Coronary artery (tissue), 2 donors: ENCODE results near the gene RIF1.

ENCODE experiments used
- DNase-seq: peaks from one replicate; pipeline ENCODE4 v3.0.0-alpha.2; 2017; ENCODE audit warnings: low spot score
- H3K27ac ChIP-seq, 2 donors: fragments of 200-600 bp; sonication (generic); one replicate each; pipeline ENCODE4 v1.5.1; 2016 to 2019
- H3K4me3 ChIP-seq: fragments of 200-600 bp; sonication (generic); 2 replicates; pipeline ENCODE4 v1.5.1; 2016; ENCODE audit warnings: mild to moderate bottlenecking, moderate library complexity
- TF ChIP-seq, protein P1 (sequence below): fragments of 200-600 bp; sonication (generic); IDR thresholded peaks from one replicate; pipeline ENCODE4 v1.5.1; 2019; ENCODE audit warnings: antibody characterized with exemption

Gene RIF1

DNA sequence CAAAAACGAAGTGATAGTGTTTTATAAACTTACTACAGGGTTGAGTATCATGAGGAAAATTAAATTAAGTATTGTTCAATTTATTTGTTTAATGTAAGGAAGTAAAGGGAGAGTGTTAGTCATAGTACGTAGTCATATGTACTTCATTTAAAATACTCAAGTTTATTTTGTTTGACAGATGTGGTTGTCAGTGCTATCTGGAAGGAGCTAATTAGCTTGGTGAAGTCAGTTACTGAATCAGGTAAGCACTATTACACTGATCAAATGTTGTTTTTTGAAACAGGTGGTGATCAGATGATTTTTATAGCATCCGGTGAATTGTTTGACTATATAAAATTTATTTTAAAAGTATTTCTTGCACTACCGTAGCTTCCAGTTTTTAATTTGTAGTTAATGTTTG, 28.8 kb downstream of the RIF1 start:
- Histone ChIP-seq H3K4me3 (no peak overlapping the region), H3K27ac (no peak overlapping the region)
- TF ChIP-seq, protein P1, sequence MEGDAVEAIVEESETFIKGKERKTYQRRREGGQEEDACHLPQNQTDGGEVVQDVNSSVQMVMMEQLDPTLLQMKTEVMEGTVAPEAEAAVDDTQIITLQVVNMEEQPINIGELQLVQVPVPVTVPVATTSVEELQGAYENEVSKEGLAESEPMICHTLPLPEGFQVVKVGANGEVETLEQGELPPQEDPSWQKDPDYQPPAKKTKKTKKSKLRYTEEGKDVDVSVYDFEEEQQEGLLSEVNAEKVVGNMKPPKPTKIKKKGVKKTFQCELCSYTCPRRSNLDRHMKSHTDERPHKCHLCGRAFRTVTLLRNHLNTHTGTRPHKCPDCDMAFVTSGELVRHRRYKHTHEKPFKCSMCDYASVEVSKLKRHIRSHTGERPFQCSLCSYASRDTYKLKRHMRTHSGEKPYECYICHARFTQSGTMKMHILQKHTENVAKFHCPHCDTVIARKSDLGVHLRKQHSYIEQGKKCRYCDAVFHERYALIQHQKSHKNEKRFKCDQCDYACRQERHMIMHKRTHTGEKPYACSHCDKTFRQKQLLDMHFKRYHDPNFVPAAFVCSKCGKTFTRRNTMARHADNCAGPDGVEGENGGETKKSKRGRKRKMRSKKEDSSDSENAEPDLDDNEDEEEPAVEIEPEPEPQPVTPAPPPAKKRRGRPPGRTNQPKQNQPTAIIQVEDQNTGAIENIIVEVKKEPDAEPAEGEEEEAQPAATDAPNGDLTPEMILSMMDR: no peak
- DNase-seq: no peak

DNA sequence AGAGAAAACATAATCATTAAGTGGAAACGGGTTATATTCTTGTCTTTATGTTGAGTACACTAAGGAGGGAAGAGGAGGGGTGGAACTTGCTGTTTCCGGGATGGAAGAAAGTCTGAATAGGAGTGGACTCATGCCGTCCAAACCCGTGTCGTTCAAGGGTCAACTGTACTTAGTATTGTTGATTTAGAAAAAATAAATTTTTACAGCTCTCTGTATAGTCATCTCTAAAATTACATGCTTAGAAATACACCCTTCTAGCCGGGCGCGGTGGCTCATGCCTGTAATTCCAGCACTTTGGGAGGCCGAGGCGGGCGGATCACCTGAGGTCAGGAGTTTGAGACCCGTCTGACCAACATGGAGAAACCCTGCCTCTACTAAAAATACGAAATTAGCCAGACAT, 29.4 kb downstream of the RIF1 start:
- Histone ChIP-seq H3K4me3 (no peak overlapping the region), H3K27ac (no peak overlapping the region)
- no peak for DNase-seq
- TF ChIP-seq, protein P1: no peak

DNA sequence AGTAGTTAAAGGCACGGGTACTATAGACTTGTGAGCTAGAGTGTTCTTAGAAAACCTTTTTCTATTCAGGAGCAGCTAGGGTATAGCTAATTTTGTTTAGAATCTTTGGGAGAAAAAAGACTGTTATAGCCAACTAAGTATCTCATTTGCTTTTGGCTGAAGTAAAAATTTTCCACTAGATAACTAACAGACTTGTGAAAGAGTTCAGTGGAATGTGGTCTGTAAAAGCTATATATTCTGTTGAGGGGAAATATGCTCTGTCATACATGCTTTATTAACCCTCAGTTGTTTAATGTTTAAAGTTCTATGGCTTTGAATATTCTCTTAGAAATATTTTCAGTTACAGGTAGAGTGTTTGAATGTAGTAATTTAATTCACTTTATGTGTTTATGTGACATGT, 49.7 kb downstream of the RIF1 start:
- H3K27ac ChIP-seq: no peak overlapping the region
- no peak overlapping the region for H3K4me3 ChIP-seq
- TF ChIP-seq, protein P1: no peak
- DNase-seq: no peak

DNA sequence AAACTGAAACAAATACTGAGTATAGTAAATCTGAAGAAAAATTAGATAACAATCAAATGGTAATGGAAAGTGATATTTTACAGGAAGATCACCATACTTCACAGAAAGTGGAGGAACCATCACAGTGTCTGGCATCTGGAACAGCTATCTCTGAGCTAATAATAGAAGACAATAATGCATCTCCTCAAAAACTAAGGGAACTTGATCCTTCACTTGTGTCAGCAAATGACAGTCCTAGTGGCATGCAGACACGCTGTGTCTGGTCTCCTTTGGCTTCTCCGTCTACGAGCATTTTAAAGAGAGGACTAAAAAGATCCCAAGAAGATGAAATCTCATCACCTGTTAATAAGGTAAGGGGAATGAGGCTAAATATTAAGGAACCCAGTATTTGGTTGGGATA, 56.1 kb downstream of the RIF1 start:
- no peak overlapping the region for H3K4me3 ChIP-seq
- no peak overlapping the region for H3K27ac ChIP-seq
- TF ChIP-seq, protein P1: no peak
- no peak for DNase-seq

DNA sequence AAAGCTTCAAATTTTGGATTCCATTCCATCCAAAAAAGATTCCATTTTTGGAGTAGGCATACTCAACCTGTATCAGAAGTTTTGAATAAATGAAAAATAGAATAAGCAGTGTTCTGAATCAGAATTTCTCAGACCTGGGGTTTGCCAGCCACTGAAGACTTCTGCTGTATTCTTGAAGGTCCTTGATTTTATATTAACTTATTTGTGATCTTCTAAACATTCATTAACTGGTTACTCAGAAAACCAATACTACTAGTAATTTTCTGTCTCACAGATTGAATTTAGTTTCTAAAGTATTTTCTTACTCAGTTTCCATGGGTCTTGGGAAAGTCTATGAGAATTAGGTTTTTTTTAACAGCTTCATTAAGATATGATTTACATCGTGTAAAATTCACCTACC, 60.9 kb downstream of the RIF1 start:
- TF ChIP-seq, protein P1: no peak
- Histone ChIP-seq H3K27ac (no peak overlapping the region), H3K4me3 (no peak overlapping the region)
- no peak for DNase-seq

DNA sequence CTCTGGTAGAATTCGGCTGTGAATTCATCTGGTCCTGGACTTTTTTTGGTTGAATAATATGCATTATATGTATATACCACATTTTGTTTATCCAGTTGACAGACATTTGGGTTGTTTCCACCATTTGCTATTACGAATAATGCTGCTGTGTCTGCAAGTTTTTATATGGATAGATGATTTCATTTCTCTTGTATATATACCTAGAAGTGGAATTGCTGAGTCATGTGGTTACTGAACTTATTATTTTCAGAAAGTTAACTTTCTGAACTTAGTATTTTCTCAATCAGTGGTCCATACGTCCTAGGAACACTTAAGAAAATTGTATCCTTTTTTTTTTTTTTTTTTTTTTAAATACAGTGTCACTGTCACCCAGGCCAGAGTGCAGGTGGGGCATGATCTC, 63.3 kb downstream of the RIF1 start:
- Histone ChIP-seq H3K4me3 (no peak overlapping the region), H3K27ac (no peak overlapping the region)
- no peak for DNase-seq
- TF ChIP-seq, protein P1: no peak

DNA sequence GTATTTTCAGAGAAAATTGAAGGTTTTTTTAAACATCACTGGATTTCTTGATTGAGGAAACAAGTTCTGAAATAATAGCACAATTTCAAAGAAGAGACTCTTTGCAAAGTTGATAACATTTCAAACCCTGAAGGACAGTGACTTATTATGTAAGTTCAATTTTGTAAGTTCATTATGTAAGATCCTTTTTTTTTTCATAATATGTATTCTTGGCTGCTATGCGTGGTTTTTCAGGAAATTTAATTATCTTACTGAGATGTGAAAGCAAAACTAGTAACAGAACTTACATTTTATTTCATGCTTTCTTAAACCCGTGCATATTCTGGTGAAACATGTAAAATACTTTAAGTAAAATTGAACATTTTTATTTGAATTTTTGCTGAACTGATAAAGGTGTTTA, 65.4 kb downstream of the RIF1 start:
- TF ChIP-seq, protein P1: no peak
- no peak for DNase-seq
- Histone ChIP-seq H3K27ac (no peak overlapping the region), H3K4me3 (no peak overlapping the region)
